Stimulated activated CD4-positive, alpha-beta T cell treated with anti-CD3 and anti-CD28 coated beads, TNF-alpha, amount 100 ng/mL, for 4 hours (primary cell): ENCODE measurements around the gene CAMK2B.

Source experiments
- DNase-seq, 3 experiments: peaks; one replicate each; pipeline ENCODE4 v3.0.0-alpha.2; 2020; ENCODE audit warnings: low read depth in 3 of 3

Gene CAMK2B

GRCh38 chr7:44309271-44310091 lies 15.9 kb downstream of the CAMK2B start:
- peak in 1 of 3 experiments; percentile 34 for DNase-seq

- no peak for DNase-seq
Measured at GRCh38 chr7:44308596-44309270, 16.7 kb downstream of the CAMK2B start.

- DNase-seq: no peak
Measured at GRCh38 chr7:44307905-44308595, 17.3 kb downstream of the CAMK2B start.

GRCh38 chr7:44307301-44307900 lies 18.0 kb downstream of the CAMK2B start:
- DNase-seq: no peak

- no peak for DNase-seq
Measured at GRCh38 chr7:44306606-44307005, 18.8 kb downstream of the CAMK2B start.

- DNase-seq: no peak
Measured at GRCh38 chr7:44305564-44306507, 19.6 kb downstream of the CAMK2B start.

- DNase-seq: no peak
Measured at GRCh38 chr7:44294325-44295069, 30.9 kb downstream of the CAMK2B start.

GRCh38 chr7:44293561-44294324 lies 31.7 kb downstream of the CAMK2B start:
- DNase-seq: no peak

GRCh38 chr7:44292876-44293560 lies 32.4 kb downstream of the CAMK2B start:
- DNase-seq: no peak

- no peak for DNase-seq
Measured at GRCh38 chr7:44292420-44292817, 33.0 kb downstream of the CAMK2B start.

GRCh38 chr7:44291733-44292419 lies 33.5 kb downstream of the CAMK2B start:
- no peak for DNase-seq

- no peak for DNase-seq
Measured at GRCh38 chr7:44291066-44291732, 34.2 kb downstream of the CAMK2B start.

- DNase-seq: no peak
Measured at GRCh38 chr7:44290252-44290620, 35.2 kb downstream of the CAMK2B start.

- no peak for DNase-seq
Measured at GRCh38 chr7:44289341-44290251, 35.8 kb downstream of the CAMK2B start.

- no peak for DNase-seq
Measured at GRCh38 chr7:44288811-44289340, 36.5 kb downstream of the CAMK2B start.

GRCh38 chr7:44288381-44288685 lies 37.1 kb downstream of the CAMK2B start:
- no peak for DNase-seq
